CD4-positive, alpha-beta T cell treated with Interleukin-1 beta for 1 hour (primary cell): Measurements from ENCODE around the gene CNOT1.
"Not testable (repeated sequence)": the region's sequence is repeated elsewhere in the genome, so short reads cannot be mapped to it uniquely, and the experiment has no call there.

Experiments
- DNase-seq, 2 donors: peaks; one replicate each; pipeline ENCODE4 v3.0.0-alpha.2; 2020 to 2022

The CNOT1 gene

DNA sequence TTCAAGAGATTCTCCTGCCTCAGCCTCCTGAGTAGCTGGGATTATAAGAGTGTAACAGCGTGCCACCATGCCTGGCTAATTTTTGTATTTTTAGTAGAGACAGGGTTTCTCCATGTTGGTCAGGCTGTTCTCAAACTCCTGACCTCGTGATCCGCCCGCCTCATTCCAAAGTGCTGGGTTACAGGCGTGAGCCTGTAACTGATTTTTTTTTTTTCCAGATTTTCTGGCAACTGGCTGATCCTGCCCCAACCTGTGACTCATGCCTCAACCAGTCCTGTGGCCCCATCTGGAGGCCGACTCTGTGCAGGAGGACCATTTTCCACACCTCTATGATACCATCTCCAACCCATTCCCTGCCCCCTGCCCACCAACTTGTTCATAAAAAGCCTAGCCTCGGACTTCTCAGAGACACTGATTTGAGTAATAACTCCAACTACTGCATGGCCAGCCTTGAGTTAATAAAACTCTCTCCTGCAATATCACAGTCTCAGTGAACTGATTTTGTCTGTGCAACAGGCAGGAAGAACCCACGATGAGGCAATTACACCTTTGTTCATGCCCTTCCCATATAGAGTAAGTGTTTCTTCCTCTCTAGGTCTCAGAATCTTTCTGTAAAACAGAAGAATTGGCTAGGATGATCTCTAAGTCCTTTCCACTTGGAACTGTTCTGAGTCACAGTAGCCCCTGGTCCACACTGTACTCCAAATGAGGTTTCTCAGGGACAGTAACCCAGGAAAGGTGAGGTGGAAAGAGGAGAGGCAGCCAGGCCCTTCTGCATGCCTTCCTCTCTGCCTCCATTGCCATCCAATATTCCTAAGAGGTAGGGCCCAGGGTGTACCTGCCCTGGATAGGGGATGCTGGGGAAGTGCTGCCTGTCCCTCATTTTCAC lies 8.8 kb upstream of the CNOT1 start:
- DNase-seq = no peak

DNA sequence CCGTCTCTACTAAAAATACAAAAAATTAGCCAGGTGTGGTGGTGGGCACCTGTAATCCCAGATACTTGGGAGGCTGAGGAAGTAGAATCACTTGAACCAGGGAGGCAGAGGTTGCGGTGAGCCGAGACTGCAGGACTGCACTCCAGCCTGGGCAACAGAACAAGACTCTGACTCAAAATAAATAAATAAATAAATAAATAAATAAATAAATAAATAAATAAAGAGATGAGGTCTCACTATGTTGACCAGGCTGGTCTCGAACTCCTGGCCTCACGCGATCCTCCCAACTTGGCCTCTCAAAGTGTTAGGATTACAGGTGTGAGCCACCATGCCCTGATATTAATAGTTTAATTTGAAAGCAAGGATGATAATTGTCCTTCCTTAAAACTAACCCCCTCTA lies 7.4 kb upstream of the CNOT1 start:
- not testable (repeated sequence) for DNase-seq

DNA sequence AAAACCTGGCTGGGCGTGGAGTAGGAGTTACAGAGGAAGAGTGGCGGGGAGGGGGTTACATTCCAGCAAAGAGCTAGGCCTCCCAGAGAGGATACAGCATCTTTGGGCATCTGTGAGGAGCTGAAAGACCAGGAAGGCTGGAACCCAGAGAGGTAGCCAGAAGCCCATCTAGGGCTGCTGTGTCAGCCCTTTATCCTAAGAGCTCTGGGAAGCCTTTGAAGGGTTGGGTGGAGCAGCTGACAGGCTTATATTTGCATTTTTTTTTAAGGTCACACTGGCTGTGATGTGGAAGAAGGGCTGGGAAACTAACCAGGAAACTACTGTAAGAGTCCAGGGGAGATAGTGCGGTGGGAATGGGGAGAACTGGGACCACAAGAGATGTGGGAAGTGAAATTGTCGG lies 6.8 kb upstream of the CNOT1 start:
- DNase-seq = no peak

GRCh38 chr16:58635502-58635901 lies 5.9 kb upstream of the CNOT1 start:
- DNase-seq = no peak

DNA sequence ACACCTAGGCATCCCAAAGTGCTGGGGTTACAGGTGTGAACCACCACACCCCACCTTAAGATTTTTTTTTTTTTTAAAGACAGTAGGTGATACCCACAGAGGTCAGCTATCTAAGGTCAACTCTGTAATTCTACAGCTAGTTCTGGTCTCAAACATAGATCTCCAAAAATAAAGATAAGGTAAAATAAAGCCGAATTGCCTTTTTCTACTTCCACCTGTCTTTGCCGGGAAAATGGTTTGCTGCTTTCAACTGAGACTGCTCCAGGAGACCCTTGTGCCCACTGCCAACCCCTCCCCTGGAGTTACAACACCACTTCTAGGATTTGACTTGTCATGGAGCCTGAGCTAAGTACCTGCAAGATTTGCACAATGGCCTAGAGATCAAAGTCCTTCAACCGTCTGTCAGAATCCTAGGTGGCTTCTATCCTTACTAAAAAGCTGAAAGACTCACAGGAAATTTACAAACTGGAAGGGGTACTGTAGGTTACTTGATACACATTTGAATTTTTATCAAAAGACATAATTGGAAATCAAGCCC lies 4.7 kb upstream of the CNOT1 start:
- no peak for DNase-seq

DNA sequence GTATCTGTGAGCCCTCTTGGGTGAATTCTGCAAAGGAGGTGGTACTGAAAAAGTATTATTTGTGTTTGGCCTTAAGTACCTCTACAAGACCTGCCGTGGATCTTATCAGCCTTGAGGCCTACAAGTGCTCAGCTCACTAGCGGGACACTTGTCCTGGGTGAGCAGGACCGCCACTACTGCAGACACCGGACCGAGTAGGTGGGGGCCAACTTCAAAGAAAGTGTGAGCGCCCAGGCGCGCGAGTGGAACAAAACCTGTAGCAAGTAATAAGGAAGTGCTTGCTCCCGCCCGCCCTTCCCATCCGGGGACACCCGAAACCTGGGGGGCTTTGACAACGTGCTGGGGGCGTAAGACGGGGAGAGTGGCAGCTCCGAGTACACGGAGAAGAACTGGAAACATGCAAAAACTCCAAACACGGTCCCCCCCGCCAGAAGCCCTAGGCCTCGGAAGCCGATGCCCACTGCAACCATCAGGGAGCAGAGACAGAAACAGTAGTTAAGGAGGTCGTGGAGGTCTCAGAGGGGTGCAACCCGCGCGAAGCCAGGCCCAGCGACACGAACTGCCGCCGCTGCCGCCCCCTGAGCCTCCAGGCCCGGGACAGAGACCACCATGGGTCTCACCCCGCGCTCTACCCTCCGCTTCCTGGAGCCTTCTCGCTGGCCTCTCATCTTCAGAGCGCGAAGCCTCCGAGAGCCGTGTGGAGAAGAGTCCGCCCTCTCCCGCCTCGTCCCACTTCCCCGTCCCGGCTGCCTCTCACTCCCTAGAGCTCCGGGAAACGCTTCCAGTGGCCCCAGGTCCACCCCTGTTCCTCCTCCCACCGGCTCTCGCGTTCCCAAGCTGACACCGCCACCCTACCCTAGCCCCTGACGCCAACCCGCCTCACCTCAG lies 537 bp downstream of the CNOT1 start:
- peak; percentile 47 to 61 for DNase-seq

GRCh38 chr16:58624209-58624608 lies 5.4 kb downstream of the CNOT1 start:
- DNase-seq = no peak

DNA sequence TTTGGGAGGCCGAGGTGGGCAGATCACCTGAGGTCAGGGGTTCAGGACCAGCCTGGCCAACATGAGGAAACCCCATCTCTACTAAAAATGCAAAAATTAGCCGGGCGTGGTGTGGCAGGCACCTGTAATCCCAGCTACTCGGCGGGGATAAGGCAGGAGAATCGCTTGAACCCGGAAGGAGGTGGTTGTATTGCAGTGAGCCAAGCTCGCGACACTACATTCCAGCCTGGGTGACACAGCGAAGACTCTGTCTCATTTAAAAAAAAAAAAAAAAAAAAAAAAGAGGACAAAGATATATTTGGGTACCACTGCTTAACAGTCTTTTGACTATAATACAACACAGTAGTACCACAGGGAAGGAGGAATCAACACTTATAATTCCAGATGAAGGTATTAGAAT lies 9.2 kb downstream of the CNOT1 start:
- DNase-seq = no peak

DNA sequence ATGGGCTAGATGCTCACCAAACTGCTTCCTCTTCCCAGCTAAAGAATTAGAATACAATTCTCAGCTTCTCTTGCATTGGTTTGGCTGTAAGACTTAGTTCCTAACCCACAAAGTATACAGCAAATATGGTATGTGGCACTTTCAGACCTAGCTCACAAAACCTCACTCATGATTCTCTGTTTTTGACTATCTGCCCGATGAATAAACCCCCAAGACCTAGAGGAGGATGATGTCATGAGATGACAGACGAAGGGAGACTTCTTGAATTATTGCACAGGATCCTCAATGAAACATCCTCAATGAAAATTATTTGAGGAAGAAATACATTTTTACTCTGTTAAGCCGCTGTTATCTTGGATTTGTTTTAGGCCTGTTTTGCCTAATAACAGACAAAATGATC lies 14.3 kb downstream of the CNOT1 start:
- no peak for DNase-seq

- DNase-seq = no peak
Observed at GRCh38 chr16:58614860-58615259, 14.8 kb downstream of the CNOT1 start.

DNA sequence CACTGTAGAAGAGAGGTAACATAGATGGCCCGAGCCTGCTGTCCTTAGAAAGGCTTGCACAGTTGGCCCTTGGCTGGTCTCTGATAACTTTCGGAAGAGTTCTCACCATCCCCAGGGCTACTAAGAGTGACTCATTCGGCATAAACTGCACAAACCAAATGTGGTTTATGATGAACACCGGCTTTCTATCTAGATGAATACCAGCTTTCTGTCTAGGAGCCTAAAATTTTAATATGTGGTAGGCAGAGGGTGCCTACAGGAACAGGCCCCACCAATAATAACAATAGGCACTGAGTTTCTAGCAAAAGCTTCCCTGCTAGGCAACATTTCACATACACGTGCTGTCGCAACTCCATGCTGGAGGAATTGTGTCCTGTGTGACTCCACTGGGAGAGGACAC lies 15.4 kb downstream of the CNOT1 start:
- DNase-seq = no peak

DNA sequence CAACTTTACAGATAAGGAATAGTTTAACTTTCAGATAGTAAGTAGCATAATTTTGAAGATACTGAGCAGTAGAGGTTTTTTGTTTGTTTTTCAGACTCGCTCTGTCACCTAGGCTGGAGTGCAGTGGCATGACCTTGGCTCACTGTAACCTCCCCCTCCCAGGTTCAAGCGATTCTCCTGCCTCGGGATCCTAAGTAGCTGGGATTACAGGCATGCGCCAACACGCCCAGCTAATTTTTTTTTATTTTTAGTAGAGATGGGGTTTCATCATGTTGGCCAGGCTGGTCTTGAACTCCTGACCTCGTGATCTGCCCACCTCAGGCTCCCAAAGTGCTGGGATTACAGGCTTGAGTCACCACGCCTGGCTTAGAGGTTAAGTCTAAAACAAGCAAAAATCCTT lies 16.7 kb downstream of the CNOT1 start:
- not testable (repeated sequence) for DNase-seq

DNA sequence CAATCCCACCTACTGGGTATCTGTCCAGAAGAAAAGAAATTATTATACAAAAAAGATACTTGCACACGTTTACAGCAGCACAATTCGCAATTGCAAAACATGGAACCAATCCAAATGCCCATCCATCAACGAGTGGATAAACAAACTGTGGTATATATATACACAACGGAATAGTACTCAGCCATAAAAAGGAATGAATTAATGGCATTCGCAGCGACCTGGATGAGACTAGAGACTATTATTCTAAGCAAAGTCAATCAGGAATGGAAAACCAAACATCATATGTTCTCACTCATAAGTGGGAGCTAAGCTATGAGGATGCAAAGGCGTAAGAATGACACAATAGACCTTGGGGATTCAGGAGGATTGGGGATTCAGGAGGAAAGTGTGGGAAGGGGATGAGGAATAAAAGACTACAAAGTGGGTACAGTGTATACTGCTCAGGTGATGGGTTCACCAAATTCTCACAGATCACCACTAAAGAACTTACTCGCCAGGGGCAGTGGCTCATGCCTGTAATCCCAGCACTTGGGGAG lies 21.0 kb downstream of the CNOT1 start:
- no peak for DNase-seq

DNA sequence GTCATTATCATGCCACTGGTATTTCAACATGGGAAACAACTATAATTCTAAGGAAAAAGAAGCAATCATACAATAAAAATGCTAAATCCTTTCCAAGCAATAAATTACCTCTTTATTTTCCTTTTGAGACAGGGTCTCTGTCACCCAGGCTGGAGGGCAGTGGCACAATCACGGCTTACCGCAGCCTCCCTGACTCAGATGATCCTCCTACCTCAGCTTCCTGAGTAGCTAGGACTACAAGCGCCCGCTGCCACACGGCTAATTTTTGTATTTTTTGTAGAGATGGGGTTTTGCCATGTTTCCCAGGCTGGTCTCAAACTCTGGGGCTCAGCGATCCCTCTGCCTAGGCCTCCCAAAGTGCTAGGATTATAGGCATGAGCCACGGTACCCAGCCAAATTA lies 24.1 kb downstream of the CNOT1 start:
- no peak for DNase-seq

DNA sequence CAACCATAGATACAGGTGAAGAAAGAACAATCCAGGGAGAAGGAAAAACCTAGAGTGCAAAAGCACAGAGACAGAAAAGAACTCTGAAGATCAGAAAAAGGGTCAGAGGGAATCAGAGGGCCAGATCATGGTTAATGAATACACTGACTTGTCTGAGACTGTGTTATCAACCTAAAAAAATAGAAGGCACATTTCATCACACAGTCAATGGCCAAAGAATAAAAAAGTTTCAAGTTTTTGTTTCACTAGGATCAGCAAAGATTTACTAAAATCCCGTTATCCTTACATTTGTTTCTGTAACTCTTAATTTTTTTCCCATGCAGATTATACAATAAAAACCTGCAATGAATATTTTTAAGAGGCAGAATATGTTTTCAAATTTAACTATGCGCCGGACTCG lies 38.5 kb downstream of the CNOT1 start:
- DNase-seq = no peak

GRCh38 chr16:58589326-58589905 lies 40.2 kb downstream of the CNOT1 start:
- no peak for DNase-seq

DNA sequence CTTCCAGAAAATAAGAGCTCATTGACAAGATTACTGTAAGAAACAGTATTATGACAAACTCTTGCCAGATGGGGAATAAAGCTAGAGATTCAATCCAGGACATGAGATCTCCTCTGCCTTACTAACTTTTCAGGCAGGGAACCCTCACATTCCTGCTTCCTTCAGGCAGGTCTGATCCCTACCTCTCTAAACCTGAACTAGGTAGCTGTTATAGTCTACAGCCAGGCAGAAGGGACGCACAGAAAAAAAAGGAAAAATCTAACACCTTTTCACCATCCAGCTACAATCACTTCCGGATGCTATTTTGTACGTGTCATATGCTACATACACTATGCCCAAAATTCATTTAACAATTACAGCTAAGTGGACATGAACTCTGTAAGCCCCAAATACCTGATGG lies 41.2 kb downstream of the CNOT1 start:
- DNase-seq = no peak

- no peak for DNase-seq
Observed at GRCh38 chr16:58586340-58587030, 43.1 kb downstream of the CNOT1 start.

DNA sequence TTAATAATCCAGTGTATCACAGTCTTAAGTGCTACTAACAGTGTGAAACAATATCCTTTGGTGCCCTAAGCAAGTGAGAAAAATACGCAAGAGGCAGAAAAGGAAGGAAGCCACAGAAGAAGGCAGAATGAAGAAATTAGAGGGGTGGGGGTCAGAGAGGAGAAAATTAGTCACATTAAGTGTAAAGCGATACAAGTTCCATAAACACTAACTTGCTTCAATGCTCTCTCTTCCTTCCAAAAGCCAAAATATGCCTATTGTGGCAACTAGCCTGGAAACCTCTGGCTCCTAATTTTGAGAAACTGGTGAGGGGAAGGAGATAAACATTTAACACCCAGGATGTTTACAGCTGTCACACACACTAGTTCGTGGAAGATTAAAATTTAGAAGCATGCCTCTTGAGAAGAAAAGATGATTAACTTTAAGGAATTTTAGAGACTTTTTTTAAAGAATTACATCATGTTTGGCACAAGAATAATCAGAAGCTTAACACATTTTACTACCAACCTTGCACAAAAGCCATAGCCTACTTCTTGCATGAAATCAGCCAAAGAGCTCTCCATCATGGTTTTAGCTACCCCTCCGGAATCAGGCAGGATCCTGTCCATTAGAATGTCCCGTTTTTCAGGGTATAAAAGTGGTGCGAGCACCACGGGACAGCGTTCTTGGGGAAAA lies 44.7 kb downstream of the CNOT1 start:
- DNase-seq = no peak

- no peak for DNase-seq
Observed at GRCh38 chr16:58582971-58583765, 46.5 kb downstream of the CNOT1 start.

GRCh38 chr16:58582133-58582532 lies 47.5 kb downstream of the CNOT1 start:
- no peak for DNase-seq
